GM18505 (cell line): Measurements from ENCODE around the gene SLC25A46.
"Not testable (repeated sequence)": the region's sequence is repeated elsewhere in the genome, so short reads cannot be mapped to it uniquely, and the experiment has no call there.

Experiments used
- ATAC-seq: cut with Tn5 transposase; IDR thresholded peaks from one replicate; pipeline ENCODE4 v1.9.1; 2021; ENCODE audit not compliant: unreplicated experiment
- POLR2A ChIP-seq: IDR thresholded peaks from 4 replicates; pipeline ENCODE4 v1.6.1; 2011; ENCODE audit warnings: borderline replicate concordance; ENCODE audit not compliant: insufficient read depth, insufficient read length; ENCODE audit errors: extremely low read depth

The SLC25A46 gene

GRCh38 chr5:110734101-110734500, 4.7 kb upstream of the SLC25A46 start:
- TF ChIP-seq POLR2A: no peak
- ATAC-seq: no peak

GRCh38 chr5:110735556-110735955, 3.3 kb upstream of the SLC25A46 start:
- no peak for TF ChIP-seq POLR2A
- ATAC-seq: no peak

- TF ChIP-seq POLR2A: no peak
- no peak for ATAC-seq
These were observed 2.1 kb upstream of the SLC25A46 start for GRCh38 chr5:110736753-110737152.

- TF ChIP-seq POLR2A: peak; percentile 24
- peak; percentile 59 for ATAC-seq
These were observed 350 bp upstream of the SLC25A46 start for GRCh38 chr5:110738503-110738811.

GRCh38 chr5:110751902-110752762, 13.3 kb downstream of the SLC25A46 start:
- ATAC-seq: peak; percentile 98
- peak; percentile 50 for TF ChIP-seq POLR2A

GRCh38 chr5:110752953-110753352, 14.1 kb downstream of the SLC25A46 start:
- no peak for TF ChIP-seq POLR2A
- ATAC-seq: peak; percentile 6

GRCh38 chr5:110753600-110753999, 14.8 kb downstream of the SLC25A46 start:
- no peak for ATAC-seq
- no peak for TF ChIP-seq POLR2A

GRCh38 chr5:110754181-110754580, 15.4 kb downstream of the SLC25A46 start:
- TF ChIP-seq POLR2A: no peak
- ATAC-seq: no peak

- TF ChIP-seq POLR2A: no peak
- no peak for ATAC-seq
These were observed 18.4 kb downstream of the SLC25A46 start for GRCh38 chr5:110757118-110757729.

GRCh38 chr5:110760158-110760557, 21.4 kb downstream of the SLC25A46 start:
- ATAC-seq: no peak

GRCh38 chr5:110768138-110768860, 29.5 kb downstream of the SLC25A46 start:
- ATAC-seq: no peak
- TF ChIP-seq POLR2A: no peak

More at GRCh38 chr5:110760158-110760557, 21.4 kb downstream of the SLC25A46 start:
- no peak for TF ChIP-seq POLR2A

- no peak for TF ChIP-seq POLR2A
- no peak for ATAC-seq
These were observed 30.3 kb downstream of the SLC25A46 start for GRCh38 chr5:110769000-110769681.

- TF ChIP-seq POLR2A: no peak
These were observed 31.5 kb downstream of the SLC25A46 start for GRCh38 chr5:110770286-110770685.

GRCh38 chr5:110784901-110785300, 46.1 kb downstream of the SLC25A46 start:
- no peak for TF ChIP-seq POLR2A
- no peak for ATAC-seq

More at GRCh38 chr5:110770286-110770685, 31.5 kb downstream of the SLC25A46 start:
- ATAC-seq: no peak

GRCh38 chr5:110785356-110785755, 46.5 kb downstream of the SLC25A46 start:
- no peak for ATAC-seq
- TF ChIP-seq POLR2A: no peak

- not testable (repeated sequence) for ATAC-seq
These were observed 49.2 kb downstream of the SLC25A46 start for GRCh38 chr5:110788006-110788405.
